HG03378 (cell line): ENCODE measurements around the gene MGAT4A.
A peak's percentile ranks its signal among the peaks of the same experiment; 100 is the strongest.
"Not testable (repeated sequence)": the region's sequence is repeated elsewhere in the genome, so short reads cannot be mapped to it uniquely, and the experiment has no call there.

Source experiments
- ATAC-seq: cut with Tn5 transposase; IDR thresholded peaks from one replicate; pipeline ENCODE4 v1.9.1; 2021; ENCODE audit warnings: mild to moderate bottlenecking, moderate library complexity; ENCODE audit not compliant: unreplicated experiment

Gene MGAT4A

GRCh38 chr2:98759827-98760625 is 29.1 kb upstream of the MGAT4A start:
- ATAC-seq = no peak

GRCh38 chr2:98759338-98759737 is 28.4 kb upstream of the MGAT4A start:
- ATAC-seq = no peak

GRCh38 chr2:98757904-98758421 is 27.0 kb upstream of the MGAT4A start:
- peak; percentile 87 for ATAC-seq

- ATAC-seq = no peak
Observed at GRCh38 chr2:98753801-98754200, 22.9 kb upstream of the MGAT4A start.

GRCh38 chr2:98752711-98753110 is 21.8 kb upstream of the MGAT4A start:
- not testable (repeated sequence) for ATAC-seq

GRCh38 chr2:98751748-98752147 is 20.8 kb upstream of the MGAT4A start:
- no peak for ATAC-seq

- no peak for ATAC-seq
Observed at GRCh38 chr2:98750593-98751282, 19.8 kb upstream of the MGAT4A start.

- no peak for ATAC-seq
Observed at GRCh38 chr2:98749066-98749450, 18.1 kb upstream of the MGAT4A start.

GRCh38 chr2:98748292-98749065 is 17.5 kb upstream of the MGAT4A start:
- ATAC-seq = no peak

- ATAC-seq = no peak
Observed at GRCh38 chr2:98747888-98748287, 17.0 kb upstream of the MGAT4A start.

GRCh38 chr2:98746426-98746825 is 15.5 kb upstream of the MGAT4A start:
- ATAC-seq = no peak

GRCh38 chr2:98744595-98744994 is 13.7 kb upstream of the MGAT4A start:
- no peak for ATAC-seq

GRCh38 chr2:98743835-98744234 is 12.9 kb upstream of the MGAT4A start:
- no peak for ATAC-seq

- no peak for ATAC-seq
Observed at GRCh38 chr2:98739020-98739419, 8.1 kb upstream of the MGAT4A start.

- ATAC-seq = no peak
Observed at GRCh38 chr2:98738304-98738703, 7.4 kb upstream of the MGAT4A start.

- no peak for ATAC-seq
Observed at GRCh38 chr2:98737848-98738247, 6.9 kb upstream of the MGAT4A start.

GRCh38 chr2:98736464-98736889 is 5.5 kb upstream of the MGAT4A start:
- no peak for ATAC-seq

- ATAC-seq = no peak
Observed at GRCh38 chr2:98734823-98735260, 3.9 kb upstream of the MGAT4A start.

- ATAC-seq = no peak
Observed at GRCh38 chr2:98734162-98734561, 3.2 kb upstream of the MGAT4A start.

GRCh38 chr2:98732430-98733051 is 1.6 kb upstream of the MGAT4A start:
- ATAC-seq = no peak

- ATAC-seq = no peak
Observed at GRCh38 chr2:98731894-98732349, 990 bp upstream of the MGAT4A start.
